ENCODE measurements around the gene RALB. TPM values are rescaled to one million over a fixed set of nuclear protein-coding genes. Genes with fewer than 3 reads are reported as not detected.
"Not testable (repeated sequence)": the region's sequence is repeated elsewhere in the genome, so short reads cannot be mapped to it uniquely, and the experiment has no call there.

RALB gene
- total RNA-seq, 1 donor from 2014 or later = 52.8 TPM

DNA sequence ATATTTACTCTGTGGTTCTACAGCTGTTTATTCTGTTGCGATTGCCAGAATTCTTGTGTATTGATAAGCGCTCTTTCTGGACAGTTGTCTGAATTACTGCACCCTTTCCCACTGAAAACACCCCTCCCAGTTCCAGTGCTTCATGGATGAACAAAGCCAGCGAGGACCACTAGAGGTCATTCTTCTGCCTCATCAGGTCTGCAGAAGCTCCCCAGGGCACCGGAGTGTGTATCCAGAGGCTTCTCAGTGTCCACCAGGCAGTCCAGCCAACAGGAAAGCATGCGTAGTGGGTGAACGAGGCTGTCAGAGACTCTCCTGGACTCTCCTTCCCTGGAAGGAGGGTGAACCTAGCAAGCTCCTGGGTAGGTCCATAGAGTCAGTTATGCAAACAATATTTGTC lies 52.6 kb downstream of the RALB start:
- ATAC-seq (no peak), DNase-seq (ENCODE audit: low spot score) (no peak)
- intact Hi-C loops (cut with DNase I) = no loop called here

DNA sequence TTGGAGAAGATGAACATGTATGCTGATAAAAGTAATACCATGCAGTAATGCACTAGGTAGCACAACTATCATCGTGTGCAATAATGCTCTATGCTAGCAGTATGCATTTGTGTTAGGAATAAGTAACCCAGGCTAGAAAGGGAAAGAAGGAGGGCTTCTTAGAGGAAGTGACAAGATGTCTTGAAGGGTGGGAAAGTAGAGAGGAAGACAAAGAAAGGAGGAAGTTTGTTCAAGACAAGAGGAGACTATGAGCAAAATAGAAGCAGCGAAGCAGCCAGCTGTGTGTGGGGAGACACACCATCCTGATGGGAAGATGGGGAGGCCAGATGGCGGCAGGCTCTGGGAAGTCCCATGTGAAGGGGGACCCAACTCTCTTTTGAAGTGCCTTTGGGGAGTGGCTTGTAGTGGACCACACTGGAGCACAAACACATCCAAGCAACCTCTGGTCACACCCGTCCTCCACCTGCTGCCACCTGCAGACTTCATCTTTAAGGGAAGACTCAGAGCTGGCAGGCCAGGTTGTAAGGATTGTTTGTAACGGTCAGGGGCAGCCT lies 53.4 kb downstream of the RALB start:
- intact Hi-C loops (cut with DNase I) = no loop called here
- ATAC-seq (no peak), DNase-seq (ENCODE audit: low spot score) (no peak)

DNA sequence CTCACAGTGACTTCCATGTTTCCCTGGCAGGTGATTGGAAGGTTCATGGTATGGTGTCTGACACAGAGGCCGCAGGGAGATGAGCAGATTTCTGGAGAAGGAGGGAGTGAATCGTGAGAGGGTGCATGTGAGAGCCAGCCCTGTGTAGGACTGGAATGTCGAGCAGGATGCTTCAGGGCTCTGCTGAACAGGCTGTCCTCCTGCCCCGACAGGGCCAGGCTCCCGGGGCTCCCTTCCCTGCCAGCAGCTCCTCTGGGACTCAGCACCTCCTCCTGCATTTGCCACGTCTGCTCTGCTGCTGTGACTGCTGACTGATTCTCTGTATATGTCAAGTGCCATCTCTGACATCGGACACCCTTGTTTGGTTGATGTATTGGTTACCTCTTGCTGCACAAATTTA lies 54.8 kb downstream of the RALB start:
- intact Hi-C loops (cut with DNase I) = no loop called here
- DNase-seq (ENCODE audit: low spot score) (no peak), ATAC-seq (no peak)

DNA sequence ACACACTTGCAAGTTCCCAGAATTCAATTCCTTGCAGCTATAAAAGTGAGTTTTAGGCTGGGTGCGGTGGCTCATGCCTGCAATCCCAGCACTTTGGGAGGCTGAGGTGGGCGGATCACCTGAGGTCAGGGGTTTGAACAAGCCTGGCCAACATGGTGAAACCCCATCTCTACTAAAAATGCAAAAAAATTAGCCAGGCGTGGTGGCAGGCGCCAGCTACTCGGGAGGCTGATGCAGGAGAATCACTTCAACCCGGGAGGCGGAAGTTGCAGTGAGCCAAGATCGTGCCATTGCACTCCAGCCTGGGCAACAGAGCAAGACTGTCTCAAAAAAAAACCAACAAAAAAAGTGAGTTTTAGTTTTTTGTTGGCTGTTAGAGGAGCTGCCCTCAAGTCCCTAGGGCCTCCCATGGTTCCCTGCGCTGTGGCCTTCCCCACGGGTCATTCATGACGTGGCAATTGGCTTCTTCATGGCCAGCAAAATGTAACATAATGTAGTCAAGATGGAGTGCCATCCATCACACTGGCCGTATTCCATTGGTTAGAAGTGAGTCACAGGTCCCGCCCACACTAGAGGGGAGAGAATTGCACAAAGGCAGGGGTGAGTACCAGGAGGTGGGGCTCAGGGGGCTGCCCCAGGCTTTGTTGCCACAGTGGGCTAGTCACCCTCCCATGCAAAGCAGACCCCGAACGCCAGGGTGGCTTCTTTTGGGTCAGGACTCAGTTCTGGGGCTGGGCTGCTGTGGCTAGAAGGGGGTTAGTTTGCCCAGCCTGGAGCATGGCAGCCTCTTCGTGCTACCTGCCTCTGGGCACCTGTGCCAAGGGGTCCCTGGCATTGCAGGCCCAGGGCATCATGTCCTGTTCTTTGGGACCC lies 55.6 kb downstream of the RALB start:
- intact Hi-C loops (cut with DNase I) = no loop called here
- ATAC-seq (no peak), DNase-seq (ENCODE audit: low spot score) (no peak)

DNA sequence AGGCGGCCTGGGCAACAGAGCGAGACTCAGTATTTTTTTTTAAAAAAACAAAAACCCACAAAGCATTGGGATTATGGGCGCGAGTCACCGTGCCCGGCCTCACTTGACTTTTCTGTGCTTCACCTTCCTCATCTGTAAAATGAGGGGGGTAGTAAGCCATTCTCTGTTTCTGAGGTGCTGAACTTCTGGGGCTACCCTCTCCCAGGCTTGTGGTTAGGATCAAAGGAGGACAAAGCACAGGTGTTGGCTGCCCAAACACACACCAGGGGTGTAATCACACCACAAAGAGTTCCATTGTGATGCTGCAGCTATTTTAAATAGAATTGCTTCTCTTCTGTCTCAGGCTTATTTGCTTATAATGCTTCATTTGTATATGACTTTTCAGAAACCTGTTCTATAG lies 57.5 kb downstream of the RALB start:
- intact Hi-C loops (cut with DNase I) = loop anchor here (10.0 kb wide), 1 partner anchor 365 kb away; no protein-coding TSS in a partner anchor
- no peak for DNase-seq (ENCODE audit: low spot score)
- ATAC-seq = no peak

DNA sequence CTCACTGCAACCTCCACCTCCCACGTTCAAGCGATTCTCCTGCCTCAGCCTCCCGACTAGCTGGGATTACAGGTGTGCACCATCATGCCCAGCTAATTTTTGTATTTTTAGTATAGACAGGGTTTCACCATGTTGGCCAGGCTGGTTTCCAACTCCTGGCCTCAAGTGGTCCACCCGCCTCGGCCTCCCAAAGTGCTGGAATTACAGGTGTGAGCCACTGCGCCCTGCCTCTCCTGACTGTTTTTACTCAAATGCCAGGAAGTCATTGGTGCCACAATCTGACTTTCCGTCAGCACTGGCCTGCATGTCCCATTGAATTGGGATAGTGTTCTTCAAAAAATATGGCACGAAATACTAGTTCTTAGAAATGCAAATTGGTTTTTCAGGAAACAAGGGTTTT lies 58.2 kb downstream of the RALB start:
- intact Hi-C loops (cut with DNase I) = loop anchor here (10.0 kb wide), 1 partner anchor 364 kb away; no protein-coding TSS in a partner anchor
- not testable (repeated sequence) for ATAC-seq; DNase-seq (ENCODE audit: low spot score)

DNA sequence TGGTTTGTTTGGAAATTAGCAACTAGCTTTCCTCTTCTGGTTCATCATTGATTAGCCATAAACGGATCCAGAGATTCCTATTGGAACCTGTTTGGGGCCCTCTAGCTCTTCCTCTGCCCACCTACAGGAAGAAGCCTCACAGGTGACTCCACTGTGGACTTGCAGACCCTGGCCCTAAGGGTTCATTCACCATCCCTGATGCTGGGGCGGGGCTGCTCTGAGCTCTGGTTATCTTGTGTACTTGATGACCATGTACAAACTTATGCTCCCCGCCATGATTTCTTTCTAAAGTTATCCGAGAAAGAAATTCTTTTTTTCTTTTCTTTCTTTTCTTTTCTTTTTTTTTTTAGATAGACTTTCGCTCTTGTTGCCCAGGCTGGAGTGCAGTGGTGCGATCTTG lies 59.4 kb downstream of the RALB start:
- ATAC-seq = no peak
- no peak for DNase-seq (ENCODE audit: low spot score)
- intact Hi-C loops (cut with DNase I) = loop anchor here (10.0 kb wide), 1 partner anchor 363 kb away; no protein-coding TSS in a partner anchor

DNA sequence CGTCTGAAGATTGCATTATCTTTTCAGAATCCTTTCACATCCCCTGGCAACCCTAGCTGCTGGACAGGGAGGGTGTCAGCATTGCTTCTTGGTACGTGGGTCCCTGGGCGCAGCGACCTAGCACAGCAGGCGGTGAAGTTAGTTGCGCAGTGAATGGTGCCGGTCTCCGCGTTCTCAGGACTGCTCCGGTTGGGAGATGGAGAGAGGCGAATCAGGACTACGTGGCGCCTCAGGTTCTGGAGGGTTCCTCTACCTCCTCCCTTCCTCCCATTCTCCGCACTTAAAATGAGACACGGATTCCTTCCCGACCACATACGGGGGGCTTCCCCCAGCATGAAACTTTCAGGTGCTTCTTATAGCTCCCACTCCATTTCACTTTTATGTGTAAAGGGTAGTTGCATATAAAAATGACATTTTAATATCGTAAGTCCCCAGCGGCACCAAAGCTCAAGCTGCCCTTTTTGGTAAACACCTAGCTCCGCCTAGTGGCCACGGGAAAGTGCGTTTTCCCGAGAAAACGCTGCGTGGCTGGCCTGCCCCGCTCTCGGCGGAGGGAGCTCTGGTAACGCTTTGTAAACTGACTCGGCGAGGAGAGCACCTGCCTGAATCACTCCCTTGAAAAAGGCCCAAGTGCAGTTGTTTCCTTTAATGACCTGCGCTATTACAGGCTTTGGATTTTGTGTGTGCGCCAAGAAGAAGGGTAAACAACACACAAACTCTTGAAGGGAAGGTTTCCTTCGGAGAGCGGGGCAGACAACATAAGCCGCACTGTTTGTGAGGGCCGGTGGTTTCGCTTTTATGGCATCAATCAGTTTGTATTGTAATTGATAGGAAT lies 60.4 kb downstream of the RALB start:
- ATAC-seq (peak; percentile 91), DNase-seq (ENCODE audit: low spot score) (peak; percentile 92)
- intact Hi-C loops (cut with DNase I) = loop anchor here (10.0 kb wide), 1 partner anchor 362 kb away; no protein-coding TSS in a partner anchor

DNA sequence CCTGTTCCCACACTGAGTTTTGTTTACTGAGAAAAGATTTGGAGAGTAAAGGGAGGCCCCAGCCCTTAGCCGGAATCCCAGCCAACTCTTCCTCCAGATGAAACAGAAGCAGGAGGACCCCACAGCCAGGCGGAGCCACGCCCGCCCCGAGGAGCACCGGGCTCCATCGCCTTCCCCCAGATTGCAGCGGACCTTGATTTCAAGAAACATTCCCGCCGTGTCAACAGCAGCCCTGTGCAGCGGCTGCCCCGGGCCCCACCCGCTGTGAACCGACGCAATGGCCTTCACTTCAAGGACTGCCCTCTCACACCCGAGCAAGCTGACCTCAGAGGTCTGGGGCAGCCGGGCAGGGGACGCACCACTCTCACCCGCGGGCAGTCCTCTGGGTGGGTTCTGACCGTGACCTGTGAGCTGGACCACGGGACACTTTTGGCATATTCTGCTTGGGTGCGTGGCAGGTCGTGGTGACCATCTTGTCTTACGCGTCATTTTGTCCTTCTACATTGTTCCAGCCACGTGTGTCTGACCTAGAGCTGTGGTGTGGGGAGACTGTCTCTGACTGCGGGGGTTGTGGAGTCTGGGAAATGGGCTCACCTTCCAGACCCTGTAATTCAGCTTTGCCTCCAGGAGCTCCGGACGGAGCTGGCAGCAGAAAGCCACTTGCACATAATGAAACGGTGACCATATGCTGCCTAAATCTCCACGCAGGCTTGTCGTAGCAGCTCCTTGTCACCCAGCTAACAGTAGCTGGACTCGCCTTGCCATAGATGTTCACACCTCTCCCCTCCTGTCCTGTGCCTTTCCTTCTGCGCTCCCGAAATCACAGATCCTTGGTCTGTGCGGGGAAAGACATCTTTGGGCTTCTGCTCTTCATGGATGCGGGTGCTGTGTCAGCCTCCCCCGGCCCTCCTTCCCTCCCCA lies 61.3 kb downstream of the RALB start:
- ATAC-seq = peak; percentile 47
- intact Hi-C loops (cut with DNase I) = loop anchor here (10.0 kb wide), 1 partner anchor 361 kb away; no protein-coding TSS in a partner anchor
- no peak for DNase-seq (ENCODE audit: low spot score)

DNA sequence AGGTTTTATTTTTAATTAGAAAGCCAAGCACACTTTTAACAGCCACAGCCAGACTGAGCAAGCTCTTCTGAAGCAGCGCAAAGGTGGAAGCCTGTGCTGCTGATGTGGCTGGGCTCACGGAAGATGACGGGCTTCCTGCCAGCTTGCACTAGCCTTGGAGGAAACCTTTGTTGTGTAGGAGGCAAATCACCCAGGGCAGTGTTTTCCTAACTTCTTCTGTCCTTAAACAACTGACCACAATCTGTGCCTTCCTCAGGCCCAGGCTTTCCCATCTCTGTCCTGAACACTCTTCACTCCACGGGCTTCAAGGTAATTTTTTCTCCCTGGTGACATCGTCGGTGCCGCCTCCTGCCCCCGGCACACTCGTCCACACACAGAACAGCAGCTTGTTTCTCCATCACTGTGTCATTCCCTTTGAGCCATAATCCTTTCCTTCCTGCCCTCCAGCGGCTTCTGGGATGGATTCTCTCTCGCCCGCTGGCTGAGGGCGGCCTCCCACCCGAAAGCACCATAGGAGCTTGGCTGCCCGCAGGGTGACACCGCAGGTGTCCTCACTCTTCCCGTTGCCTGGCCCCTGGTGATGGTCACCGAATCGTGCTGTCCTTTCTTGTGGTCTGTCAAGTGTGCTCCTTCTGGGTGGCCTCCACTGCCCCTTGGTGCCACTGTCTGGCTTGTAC lies 62.2 kb downstream of the RALB start:
- intact Hi-C loops (cut with DNase I) = loop anchor here (10.0 kb wide), 1 partner anchor 360 kb away; no protein-coding TSS in a partner anchor
- no peak for ATAC-seq
- no peak for DNase-seq (ENCODE audit: low spot score)

DNA sequence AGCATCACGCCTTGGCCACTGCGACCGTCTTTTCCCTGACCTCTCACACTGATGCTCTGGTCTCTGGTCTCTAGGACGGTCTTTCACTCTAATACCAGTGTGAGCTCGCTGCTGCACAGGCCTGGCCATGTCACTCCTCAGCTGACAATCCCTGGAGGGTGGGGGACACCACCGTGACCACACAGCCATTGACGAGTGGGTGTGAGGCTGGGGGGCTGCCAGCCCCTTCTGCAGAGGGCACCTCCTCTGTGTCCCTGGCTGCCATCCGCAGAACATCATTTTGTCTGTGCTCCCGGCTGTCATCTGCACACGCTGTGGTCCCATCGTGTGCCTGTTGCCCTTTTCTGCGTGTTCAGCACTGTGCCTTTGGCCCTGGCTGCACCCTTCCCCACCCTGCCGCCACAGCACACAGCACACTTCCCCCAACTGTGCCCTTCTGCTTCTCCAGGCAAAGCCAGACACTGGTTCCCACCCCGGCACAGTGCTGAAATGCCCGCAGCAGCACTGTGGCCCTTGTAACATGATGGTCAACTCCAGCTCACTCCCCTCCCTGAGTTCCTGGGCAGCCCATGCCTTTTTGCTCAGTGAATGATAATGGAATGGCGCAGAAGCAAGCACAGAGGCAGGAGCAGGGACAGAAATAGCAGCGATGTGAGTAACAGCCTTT lies 62.8 kb downstream of the RALB start:
- intact Hi-C loops (cut with DNase I) = loop anchor here (10.0 kb wide), 1 partner anchor 359 kb away; no protein-coding TSS in a partner anchor
- DNase-seq (ENCODE audit: low spot score) = no peak
- ATAC-seq = no peak

DNA sequence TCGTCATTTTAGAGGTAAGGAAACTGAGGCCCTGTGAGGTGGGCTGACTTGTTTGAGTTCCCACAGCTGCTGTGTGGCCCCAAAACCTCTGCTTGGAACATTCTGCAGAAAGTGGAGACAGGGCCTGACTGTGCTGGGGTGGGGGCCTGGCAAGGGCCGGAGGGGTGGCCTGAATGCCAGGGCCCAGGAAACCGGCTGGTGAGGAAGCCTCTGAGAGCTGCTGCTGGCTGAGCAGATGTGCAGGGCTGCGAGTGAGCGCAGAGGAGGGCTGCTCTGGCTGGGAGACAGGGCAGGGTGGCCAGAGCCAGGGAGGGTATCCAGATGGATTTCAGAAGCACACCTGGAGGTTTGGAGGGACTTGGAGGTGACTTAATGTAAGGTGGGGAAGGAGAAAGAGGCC lies 63.4 kb downstream of the RALB start:
- DNase-seq (ENCODE audit: low spot score) = no peak
- intact Hi-C loops (cut with DNase I) = loop anchor here (10.0 kb wide), 1 partner anchor 359 kb away; no protein-coding TSS in a partner anchor
- no peak for ATAC-seq

DNA sequence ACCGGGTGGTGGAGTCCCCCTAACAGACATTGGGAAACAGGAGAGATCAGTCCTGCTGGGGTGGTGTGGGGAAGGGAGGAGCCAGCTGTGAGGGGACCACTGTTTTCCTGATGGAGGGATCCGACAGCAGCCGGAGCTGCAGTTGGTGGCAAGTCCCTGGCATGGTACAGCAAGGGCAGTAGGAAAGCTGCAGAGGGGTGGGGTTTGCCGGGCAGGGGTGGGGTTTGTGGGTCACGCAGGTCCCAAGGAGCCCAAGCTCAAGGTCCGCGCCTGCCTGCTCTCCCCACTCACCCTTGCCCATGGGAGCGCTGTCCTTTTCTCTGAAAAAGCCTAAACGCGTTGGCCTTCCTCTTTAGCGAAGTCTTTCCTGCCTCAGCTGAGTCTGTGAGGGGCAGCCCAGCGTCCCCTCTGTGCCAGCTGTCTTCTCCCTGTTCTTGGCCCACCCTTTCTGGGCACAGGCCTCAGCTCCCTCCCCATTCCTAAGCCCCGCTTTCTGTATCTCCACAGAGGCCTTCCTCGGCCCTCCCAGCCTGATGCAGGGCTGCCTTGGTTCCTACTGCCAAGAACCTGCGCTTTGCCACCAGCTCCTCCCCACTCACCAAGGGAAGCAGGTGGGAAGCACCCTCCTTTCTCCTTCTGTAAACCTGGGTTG lies 64.0 kb downstream of the RALB start:
- DNase-seq (ENCODE audit: low spot score) (no peak), ATAC-seq (no peak)
- intact Hi-C loops (cut with DNase I) = loop anchor here (10.0 kb wide), 1 partner anchor 358 kb away; no protein-coding TSS in a partner anchor

DNA sequence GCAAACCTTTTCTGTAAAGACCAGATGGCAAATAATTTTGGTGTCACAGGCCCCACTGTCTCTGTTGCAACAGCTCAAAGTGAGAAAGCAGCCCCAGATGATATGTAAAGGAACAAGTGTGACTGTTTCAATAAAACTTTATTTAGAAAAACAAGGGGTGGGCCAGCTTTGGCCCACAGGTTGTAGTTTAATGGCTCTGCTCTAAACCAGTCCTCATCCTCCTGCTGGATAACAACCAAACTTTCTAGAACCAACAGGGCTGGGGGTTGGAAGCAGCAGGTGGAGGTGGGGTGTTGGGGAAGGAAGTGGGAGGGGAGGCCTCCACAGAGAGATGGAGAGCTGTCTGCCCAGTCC lies 64.5 kb downstream of the RALB start:
- DNase-seq (ENCODE audit: low spot score) = no peak
- intact Hi-C loops (cut with DNase I) = loop anchor here (10.0 kb wide), 1 partner anchor 358 kb away; no protein-coding TSS in a partner anchor
- no peak for ATAC-seq

DNA sequence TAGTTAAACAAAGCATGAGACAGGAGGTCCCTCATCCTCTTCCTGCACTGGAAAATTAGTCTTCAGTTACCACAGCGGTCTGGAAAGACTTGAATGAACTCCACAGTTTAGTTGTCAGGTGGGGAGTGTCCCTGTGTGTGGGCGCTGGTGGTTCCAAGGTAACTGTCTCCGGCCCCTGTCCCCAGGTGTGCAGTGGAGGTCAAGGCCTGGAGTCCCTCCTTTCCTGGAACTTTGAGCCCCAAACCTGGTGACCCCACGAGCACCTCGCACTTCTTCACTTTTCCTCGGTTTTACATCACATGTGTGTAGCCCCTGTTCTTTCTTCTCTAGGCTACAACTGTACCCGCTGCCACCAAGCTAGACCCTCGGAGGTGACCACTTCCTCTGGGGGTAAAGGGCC lies 65.3 kb downstream of the RALB start:
- intact Hi-C loops (cut with DNase I) = loop anchor here (10.0 kb wide), 1 partner anchor 357 kb away; no protein-coding TSS in a partner anchor
- DNase-seq (ENCODE audit: low spot score) = peak; percentile 28
- no peak for ATAC-seq

DNA sequence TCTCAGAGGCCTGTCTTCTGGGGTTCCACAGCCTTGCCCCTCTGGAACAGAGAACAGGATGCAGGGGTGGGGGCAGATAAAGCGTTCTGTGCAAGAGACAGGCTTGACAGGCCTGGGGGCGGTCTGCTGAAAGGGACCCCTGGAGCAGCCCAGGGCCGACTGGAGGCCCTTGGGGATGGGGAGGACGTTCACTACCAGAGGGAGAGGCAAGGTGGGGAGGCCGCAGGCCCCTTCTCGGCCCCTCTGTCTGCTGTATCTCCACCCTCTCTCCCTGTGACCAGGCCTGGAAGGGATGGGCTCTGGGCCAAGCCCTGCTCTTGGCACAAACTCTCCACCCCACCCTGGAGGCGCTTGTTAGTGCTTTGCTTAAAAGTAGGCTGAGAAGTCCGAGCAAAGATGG lies 66.0 kb downstream of the RALB start:
- DNase-seq (ENCODE audit: low spot score) (peak; percentile 78), ATAC-seq (peak; percentile 61)
- intact Hi-C loops (cut with DNase I) = loop anchor here (10.0 kb wide), 1 partner anchor 356 kb away; no protein-coding TSS in a partner anchor
